ENCODE measurements around the gene ADIPOR2.
"Not testable (repeated sequence)": the region's sequence is repeated elsewhere in the genome, so short reads cannot be mapped to it uniquely, and the experiment has no call there.

The ADIPOR2 gene

DNA sequence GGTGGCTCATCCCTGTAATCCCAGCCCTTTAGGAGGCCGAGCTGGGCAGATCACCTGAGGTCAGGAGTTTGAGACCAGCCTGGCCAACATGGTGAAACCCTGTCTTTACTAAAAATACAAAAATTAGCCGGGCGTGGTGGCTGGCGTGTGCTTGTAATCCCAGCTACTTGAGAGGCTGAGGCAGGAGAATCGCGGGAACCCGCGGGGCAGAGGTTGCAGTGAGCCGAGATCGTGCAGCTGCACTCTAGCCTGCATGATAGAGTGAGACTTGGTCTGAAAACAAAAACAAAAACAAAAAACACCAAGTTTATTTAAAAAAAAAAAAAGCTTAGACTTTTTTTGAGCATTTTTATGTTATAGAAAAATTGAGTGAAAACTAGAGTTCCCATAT lies 40.8 kb downstream of the ADIPOR2 start:
- not testable (repeated sequence) for DNase-seq; H2BK12ac ChIP-seq (ENCODE audit: low read length in 2 of 2); H2BK5ac ChIP-seq (ENCODE audit: low read depth, low read length, poor library complexity, severe bottlenecking); H3K23ac ChIP-seq (ENCODE audit: low read length in 2 of 2); H2BK120ac ChIP-seq (ENCODE audit: low read depth, low read length); H2AFZ ChIP-seq (ENCODE audit: low read depth, low read length); H4K8ac ChIP-seq (ENCODE audit: low read length); H3K4me1 ChIP-seq (ENCODE audit: control insufficient read depth, insufficient read depth, low read depth, low read length); H3K9me3 ChIP-seq (ENCODE audit: control insufficient read depth, low read length); H3K4me2 ChIP-seq (ENCODE audit: low read length, poor library complexity, severe bottlenecking); H3K27me3 ChIP-seq (ENCODE audit: control insufficient read depth in 1 of 2, insufficient read depth in 1 of 2, low read length in 2 of 2); H3K9ac ChIP-seq (ENCODE audit: low read length); H3K4me3 ChIP-seq (ENCODE audit: insufficient read depth in 1 of 2, low read depth in 1 of 2, low read length in 2 of 2); H3K14ac ChIP-seq (ENCODE audit: low read length in 2 of 2); H3K27ac ChIP-seq (ENCODE audit: low read length, poor library complexity, severe bottlenecking); H4K91ac ChIP-seq (ENCODE audit: low read length); H2AK5ac ChIP-seq (ENCODE audit: low read length, severe bottlenecking); H2BK15ac ChIP-seq (ENCODE audit: low read depth, poor library complexity, severe bottlenecking); H3K36me3 ChIP-seq (ENCODE audit: control insufficient read depth in 1 of 2, insufficient read depth in 2 of 2, low read depth in 1 of 2, low read length in 2 of 2); H3K4ac ChIP-seq (ENCODE audit: low read depth in 1 of 2, low read length in 2 of 2); H3K18ac ChIP-seq (ENCODE audit: low read depth in 1 of 2, low read length in 2 of 2)
- H3K79me1 ChIP-seq (replicated peaks; ENCODE audit: low read length, poor library complexity, severe bottlenecking) = peaks cover 13% of the 10 kb centered on the region
- WGBS = 96% methylated on average over 8 of the region's 10 CpGs

DNA sequence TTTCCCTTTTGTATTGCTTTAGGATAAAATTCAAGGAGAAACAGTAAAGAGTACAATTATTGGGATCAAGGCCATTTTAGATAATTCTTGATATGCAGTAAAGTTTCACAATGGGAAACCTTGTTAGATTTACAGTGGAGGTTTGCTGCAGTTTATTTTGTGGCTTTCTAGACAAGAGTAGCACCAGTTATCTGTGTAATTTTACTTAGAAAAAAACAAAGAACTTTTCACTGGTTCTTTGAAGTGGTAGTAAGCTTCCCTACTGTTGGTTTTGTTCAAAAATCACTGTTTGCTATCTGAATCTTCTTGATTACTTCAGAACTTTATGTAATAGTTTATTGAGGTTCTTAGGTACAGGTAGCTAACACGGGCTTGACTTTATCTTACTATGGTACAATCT lies 42.0 kb downstream of the ADIPOR2 start:
- Histone ChIP-seq H3K27me3 (ENCODE audit: control insufficient read depth in 1 of 2, insufficient read depth in 1 of 2, low read length in 2 of 2) (no peaks in the 10 kb centered on the region), H4K8ac (ENCODE audit: low read length) (no peak overlapping the region), H2BK120ac (ENCODE audit: low read depth, low read length) (no peak overlapping the region), H4K91ac (ENCODE audit: low read length) (no peak overlapping the region), H3K36me3 (ENCODE audit: control insufficient read depth in 1 of 2, insufficient read depth in 2 of 2, low read depth in 1 of 2, low read length in 2 of 2) (peaks cover 0 to 3% of the 10 kb centered on the region in 2 experiments), H3K79me1 (replicated peaks; ENCODE audit: low read length, poor library complexity, severe bottlenecking) (peaks cover 9% of the 10 kb centered on the region), H2AK5ac (ENCODE audit: low read length, severe bottlenecking) (no peak overlapping the region), H3K18ac (ENCODE audit: low read depth in 1 of 2, low read length in 2 of 2) (no peak overlapping the region), H3K4me3 (ENCODE audit: insufficient read depth in 1 of 2, low read depth in 1 of 2, low read length in 2 of 2) (no peak overlapping the region), H2BK12ac (ENCODE audit: low read length in 2 of 2) (no peak overlapping the region), H2BK15ac (ENCODE audit: low read depth, poor library complexity, severe bottlenecking) (no peak overlapping the region), H2AFZ (ENCODE audit: low read depth, low read length) (no peak overlapping the region), H2BK5ac (ENCODE audit: low read depth, low read length, poor library complexity, severe bottlenecking) (no peak overlapping the region), H3K14ac (ENCODE audit: low read length in 2 of 2) (no peak overlapping the region), H3K9me3 (ENCODE audit: control insufficient read depth, low read length) (no peaks in the 10 kb centered on the region), H3K9ac (ENCODE audit: low read length) (no peak overlapping the region), H3K4me2 (ENCODE audit: low read length, poor library complexity, severe bottlenecking) (no peak overlapping the region), H3K4me1 (ENCODE audit: control insufficient read depth, insufficient read depth, low read depth, low read length) (no peaks in the 10 kb centered on the region), H3K4ac (ENCODE audit: low read depth in 1 of 2, low read length in 2 of 2) (no peak overlapping the region), H3K27ac (ENCODE audit: low read length, poor library complexity, severe bottlenecking) (no peak overlapping the region), H3K23ac (ENCODE audit: low read length in 2 of 2) (no peak overlapping the region)
- no CpG with 5 or more reads among the region's 1 CpG for WGBS
- no peak for DNase-seq

DNA sequence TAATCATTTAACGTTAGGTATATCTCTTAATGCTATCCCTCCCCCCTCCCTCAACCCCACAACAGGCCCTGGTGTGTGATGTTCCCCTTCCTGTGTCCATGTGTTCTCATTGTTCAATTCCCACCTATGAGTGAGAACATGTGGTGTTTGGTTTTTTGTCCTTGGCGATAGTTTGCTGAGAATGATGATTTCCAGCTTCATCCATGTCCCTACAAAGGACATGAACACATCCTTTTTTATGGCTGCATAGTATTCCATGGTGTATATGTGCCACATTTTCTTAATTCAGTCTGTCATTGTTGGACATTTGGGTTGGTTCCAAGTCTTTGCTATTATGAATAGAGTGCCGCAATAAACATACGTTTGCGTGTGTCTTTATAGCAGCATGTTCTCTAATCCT lies 42.8 kb downstream of the ADIPOR2 start:
- not testable (repeated sequence) for H2AK5ac ChIP-seq (ENCODE audit: low read length, severe bottlenecking); H3K14ac ChIP-seq (ENCODE audit: low read length in 2 of 2); H3K9me3 ChIP-seq (ENCODE audit: control insufficient read depth, low read length); H3K79me1 ChIP-seq (replicated peaks; ENCODE audit: low read length, poor library complexity, severe bottlenecking); H3K4me3 ChIP-seq (ENCODE audit: insufficient read depth in 1 of 2, low read depth in 1 of 2, low read length in 2 of 2); H4K91ac ChIP-seq (ENCODE audit: low read length); H3K4me1 ChIP-seq (ENCODE audit: control insufficient read depth, insufficient read depth, low read depth, low read length); H3K27ac ChIP-seq (ENCODE audit: low read length, poor library complexity, severe bottlenecking); H2BK5ac ChIP-seq (ENCODE audit: low read depth, low read length, poor library complexity, severe bottlenecking); H3K18ac ChIP-seq (ENCODE audit: low read depth in 1 of 2, low read length in 2 of 2); H3K4me2 ChIP-seq (ENCODE audit: low read length, poor library complexity, severe bottlenecking); H3K27me3 ChIP-seq (ENCODE audit: control insufficient read depth in 1 of 2, insufficient read depth in 1 of 2, low read length in 2 of 2); H4K8ac ChIP-seq (ENCODE audit: low read length); H3K9ac ChIP-seq (ENCODE audit: low read length); DNase-seq; H2BK120ac ChIP-seq (ENCODE audit: low read depth, low read length); H2BK15ac ChIP-seq (ENCODE audit: low read depth, poor library complexity, severe bottlenecking); H3K4ac ChIP-seq (ENCODE audit: low read depth in 1 of 2, low read length in 2 of 2); H2BK12ac ChIP-seq (ENCODE audit: low read length in 2 of 2); H3K23ac ChIP-seq (ENCODE audit: low read length in 2 of 2); H3K36me3 ChIP-seq (ENCODE audit: control insufficient read depth in 1 of 2, insufficient read depth in 2 of 2, low read depth in 1 of 2, low read length in 2 of 2); H2AFZ ChIP-seq (ENCODE audit: low read depth, low read length)
- WGBS = 100% methylated on average over 3 of the region's 5 CpGs

DNA sequence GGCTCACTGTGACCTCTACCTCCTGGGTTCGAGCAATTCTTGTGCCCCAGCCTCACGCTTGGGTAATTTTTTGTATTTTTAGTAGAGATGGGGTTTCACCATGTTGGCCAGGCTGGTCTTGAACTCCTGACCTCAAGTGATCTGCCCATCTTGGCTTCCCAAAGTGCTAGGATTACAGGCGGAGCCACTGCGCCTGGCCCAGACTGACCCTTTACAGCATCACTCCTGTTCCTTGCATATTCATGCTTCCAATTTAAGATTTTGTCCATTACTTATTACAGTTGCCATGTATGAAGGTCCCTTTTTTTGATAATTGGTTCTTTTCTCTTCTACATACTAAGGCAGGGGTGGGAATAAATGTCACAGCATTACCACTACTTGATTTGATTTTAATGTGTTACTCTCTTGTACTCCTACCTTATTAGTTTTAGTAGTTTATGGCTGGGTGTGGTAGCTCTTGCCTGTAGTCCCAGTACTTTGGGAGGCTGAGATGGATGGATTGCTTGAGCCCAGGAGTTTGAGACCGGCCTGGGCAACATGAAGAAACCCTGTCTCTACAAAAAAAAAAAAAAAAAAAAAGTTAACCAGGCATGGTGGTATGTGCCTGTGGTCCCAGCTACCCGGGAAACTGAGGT lies 46.9 kb downstream of the ADIPOR2 start:
- no peak overlapping the region for H3K23ac ChIP-seq (ENCODE audit: low read length in 2 of 2)
- no peak overlapping the region for H2AFZ ChIP-seq (ENCODE audit: low read depth, low read length)
- no peak overlapping the region for H3K4ac ChIP-seq (ENCODE audit: low read depth in 1 of 2, low read length in 2 of 2)
- H2BK5ac ChIP-seq (ENCODE audit: low read depth, low read length, poor library complexity, severe bottlenecking) = no peak overlapping the region
- no peaks in the 10 kb centered on the region for H3K27me3 ChIP-seq (ENCODE audit: control insufficient read depth in 1 of 2, insufficient read depth in 1 of 2, low read length in 2 of 2)
- H4K91ac ChIP-seq (ENCODE audit: low read length) = no peak overlapping the region
- no peak overlapping the region for H3K9ac ChIP-seq (ENCODE audit: low read length)
- no peak for DNase-seq
- no peaks in the 10 kb centered on the region for H3K36me3 ChIP-seq (ENCODE audit: control insufficient read depth in 1 of 2, insufficient read depth in 2 of 2, low read depth in 1 of 2, low read length in 2 of 2)
- H3K18ac ChIP-seq (ENCODE audit: low read depth in 1 of 2, low read length in 2 of 2) = peak overlapping the region in 1 of 2 experiments; percentile 21
- no peak overlapping the region for H3K4me3 ChIP-seq (ENCODE audit: insufficient read depth in 1 of 2, low read depth in 1 of 2, low read length in 2 of 2)
- no peak overlapping the region for H4K8ac ChIP-seq (ENCODE audit: low read length)
- H3K14ac ChIP-seq (ENCODE audit: low read length in 2 of 2) = no peak overlapping the region
- peaks cover 15% of the 10 kb centered on the region for H3K79me1 ChIP-seq (replicated peaks; ENCODE audit: low read length, poor library complexity, severe bottlenecking)
- H3K27ac ChIP-seq (ENCODE audit: low read length, poor library complexity, severe bottlenecking) = no peak overlapping the region
- H2BK120ac ChIP-seq (ENCODE audit: low read depth, low read length) = no peak overlapping the region
- H2BK12ac ChIP-seq (ENCODE audit: low read length in 2 of 2) = no peak overlapping the region
- no peaks in the 10 kb centered on the region for H3K9me3 ChIP-seq (ENCODE audit: control insufficient read depth, low read length)
- H2AK5ac ChIP-seq (ENCODE audit: low read length, severe bottlenecking) = no peak overlapping the region
- no peak overlapping the region for H2BK15ac ChIP-seq (ENCODE audit: low read depth, poor library complexity, severe bottlenecking)
- H3K4me1 ChIP-seq (ENCODE audit: control insufficient read depth, insufficient read depth, low read depth, low read length) = peaks cover 1% of the 10 kb centered on the region
- no peak overlapping the region for H3K4me2 ChIP-seq (ENCODE audit: low read length, poor library complexity, severe bottlenecking)
- WGBS = over 99% methylated on average over 5 of the region's 6 CpGs

Measured in mesenchymal stem cell (in vitro differentiated cells and primary cell).